T-helper 22 cell (primary cell): ENCODE data around the gene CRB2.
"Not testable (repeated sequence)": the region's sequence is repeated elsewhere in the genome, so short reads cannot be mapped to it uniquely, and the experiment has no call there.

ENCODE experiments used
- DNase-seq: peaks from one replicate; pipeline ENCODE4 v3.0.0-alpha.2; 2020; ENCODE audit warnings: low read depth

CRB2 gene

DNA sequence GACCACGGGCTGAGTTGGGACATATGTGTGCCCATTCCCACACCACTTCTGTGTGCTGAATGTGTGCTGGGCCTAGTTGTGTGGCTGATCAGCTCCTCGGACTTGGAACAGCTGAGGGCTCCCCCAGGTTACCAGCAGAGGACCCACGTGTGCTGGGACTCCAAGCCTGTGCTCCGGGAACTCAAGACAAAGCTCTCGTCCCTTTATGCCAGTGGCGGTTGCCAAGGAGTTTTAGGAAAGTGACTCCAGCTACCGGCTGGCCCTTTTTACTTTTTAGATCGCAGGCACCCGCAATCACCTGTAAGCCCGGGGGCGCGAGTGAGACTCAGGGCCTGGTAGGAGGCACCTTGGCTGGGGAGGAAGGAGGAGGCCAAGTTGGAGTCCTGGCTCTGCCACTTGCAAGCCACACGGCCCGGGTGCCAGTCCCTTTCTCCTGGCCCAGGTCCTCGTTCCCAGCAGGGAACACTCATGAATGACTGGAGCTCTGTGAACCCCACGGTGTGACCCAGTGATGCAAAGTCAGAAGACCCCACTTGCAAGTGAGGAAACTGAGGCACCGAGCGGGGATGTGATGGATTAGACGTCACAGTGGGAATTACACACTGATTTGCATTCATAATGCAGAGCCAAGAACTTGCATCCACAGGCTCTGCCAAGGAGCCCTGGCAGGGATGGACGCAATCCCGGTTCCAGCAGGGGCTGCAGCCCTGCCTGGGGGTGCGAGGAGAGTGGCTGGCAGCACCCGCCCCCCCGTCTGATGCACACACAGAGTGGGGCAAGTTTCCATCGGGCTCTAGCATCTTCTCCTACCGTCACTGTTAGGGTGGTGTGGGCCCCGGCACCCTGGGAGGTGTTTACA, 26.9 kb downstream of the CRB2 start:
- no peak for DNase-seq

DNA sequence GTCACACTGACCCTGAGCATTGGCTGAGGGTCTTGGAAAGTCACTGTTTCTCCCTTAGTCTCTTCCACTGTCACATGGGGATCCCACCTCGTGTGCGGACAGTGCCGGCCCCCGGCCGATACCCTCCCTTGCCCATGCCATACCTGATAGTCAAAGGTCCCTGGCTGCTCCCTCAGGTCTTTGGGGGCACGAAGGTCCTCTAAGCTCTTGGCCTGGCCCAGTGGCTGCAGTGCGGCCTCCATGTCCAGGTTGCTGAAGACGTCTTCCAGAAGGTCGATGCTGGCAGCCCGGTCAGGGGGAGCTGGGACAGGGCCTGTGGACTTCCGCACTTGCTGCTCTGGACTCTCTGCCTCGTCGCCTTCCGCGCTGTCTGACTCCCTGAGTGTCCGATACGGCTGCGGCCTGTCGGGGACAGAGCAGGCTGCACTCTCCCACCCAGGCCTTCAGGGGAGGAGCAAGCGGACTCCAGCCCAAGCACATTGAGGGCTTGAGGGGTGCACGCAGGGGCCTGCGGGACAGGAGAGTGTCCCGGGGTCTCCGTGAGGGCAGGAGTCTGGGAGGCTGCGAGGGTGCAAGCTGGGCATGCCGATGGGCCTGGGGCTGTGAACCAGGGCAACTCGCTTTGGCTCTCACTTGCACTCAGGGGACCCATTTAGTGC, 27.6 kb downstream of the CRB2 start:
- no peak for DNase-seq

DNA sequence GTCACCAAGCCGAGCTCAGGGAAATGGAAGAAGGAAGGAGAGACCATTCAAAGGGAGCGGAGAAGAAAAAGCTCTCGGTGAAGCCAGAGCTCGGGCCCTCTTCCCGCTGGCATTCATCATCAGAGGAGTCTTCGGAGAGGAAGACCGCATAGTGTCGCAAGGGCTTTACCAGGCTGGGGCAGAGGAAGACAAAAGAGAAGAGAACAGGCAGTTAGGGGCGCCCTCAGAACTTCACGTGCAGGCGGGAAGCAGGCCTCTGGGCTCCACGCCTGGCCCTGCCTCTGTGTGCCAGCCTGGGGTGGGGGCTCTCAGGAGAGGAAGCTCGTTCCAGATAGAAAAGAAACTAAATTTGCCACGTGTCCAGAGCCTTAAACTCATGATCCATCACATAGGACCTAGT, 31.7 kb downstream of the CRB2 start:
- DNase-seq = no peak

DNA sequence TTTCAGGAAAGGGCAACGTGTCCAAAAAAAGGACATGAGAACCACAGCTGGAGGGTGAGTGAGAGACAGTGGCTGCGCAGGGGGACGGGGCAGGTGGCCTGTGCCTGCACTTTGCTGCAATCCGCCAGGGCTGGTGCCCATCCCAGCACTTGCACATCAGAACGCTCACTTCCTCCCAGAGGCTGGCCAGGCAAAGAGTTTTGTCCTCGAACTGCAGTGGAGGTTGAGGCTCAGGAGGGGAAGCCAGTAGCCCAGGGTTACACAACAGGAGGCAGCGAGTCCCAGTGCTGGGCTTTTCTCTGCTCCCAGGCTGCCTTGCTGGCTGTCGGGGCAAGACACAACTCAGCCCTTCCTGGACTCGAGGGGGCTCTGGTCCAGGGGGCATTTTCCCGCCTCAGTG, 33.1 kb downstream of the CRB2 start:
- no peak for DNase-seq

DNA sequence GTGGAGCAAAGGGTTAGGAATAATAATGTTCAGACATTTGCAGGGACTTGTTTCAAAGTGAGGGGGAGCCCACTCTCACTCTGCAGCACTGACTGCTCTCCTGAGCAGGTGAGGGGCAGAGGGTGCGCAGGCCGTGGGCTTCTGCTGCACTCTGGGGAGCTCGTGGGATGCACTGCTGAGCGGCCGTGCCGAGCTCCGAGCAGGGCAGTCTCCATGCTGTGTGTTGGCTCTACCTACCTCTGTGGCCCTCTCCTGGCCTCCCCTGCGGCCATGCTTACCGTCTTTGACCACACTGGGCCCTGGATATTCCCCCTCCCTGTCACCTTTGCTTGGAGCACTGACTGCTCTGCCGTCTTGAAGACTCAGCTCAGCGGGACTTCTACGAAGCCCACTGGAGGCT, 33.7 kb downstream of the CRB2 start:
- DNase-seq = no peak

DNA sequence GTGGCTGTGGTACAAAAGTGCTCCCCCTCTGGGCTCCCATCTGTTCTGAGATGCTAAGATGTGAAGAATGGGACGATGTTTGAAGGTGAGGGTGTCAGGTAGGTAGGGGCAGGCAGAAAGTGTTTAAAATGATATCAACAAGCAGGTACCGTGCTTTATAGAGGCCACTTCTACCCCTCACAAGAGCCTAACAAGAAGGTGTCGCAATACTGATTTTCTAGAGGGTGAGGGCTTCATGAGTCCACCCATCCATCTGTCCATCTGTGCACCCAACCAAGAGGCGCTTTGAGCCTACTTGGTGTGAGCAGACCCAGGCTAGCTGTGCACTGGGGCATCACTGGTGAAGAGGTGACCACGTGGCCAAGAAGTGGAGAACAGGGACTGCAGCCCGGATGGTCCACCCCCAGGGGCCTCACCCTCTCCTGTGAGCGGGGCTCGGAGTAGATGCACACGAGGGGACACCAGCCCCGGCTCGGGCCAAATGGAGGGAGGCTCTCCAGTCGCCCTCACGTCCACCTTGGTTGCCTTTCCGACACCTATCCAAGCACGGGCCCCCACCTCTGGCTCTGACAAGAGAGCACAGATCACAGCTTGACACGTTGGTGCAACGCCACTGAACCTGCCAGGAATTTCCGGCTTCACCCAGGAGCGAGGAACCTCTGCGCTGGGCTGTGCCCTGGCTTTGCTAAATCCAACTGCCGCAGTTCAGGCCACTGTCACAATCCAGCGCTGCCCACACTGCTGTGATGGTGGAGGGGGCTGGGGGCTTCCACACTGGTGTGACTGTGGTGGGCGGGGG, 34.5 kb downstream of the CRB2 start:
- DNase-seq = no peak

DNA sequence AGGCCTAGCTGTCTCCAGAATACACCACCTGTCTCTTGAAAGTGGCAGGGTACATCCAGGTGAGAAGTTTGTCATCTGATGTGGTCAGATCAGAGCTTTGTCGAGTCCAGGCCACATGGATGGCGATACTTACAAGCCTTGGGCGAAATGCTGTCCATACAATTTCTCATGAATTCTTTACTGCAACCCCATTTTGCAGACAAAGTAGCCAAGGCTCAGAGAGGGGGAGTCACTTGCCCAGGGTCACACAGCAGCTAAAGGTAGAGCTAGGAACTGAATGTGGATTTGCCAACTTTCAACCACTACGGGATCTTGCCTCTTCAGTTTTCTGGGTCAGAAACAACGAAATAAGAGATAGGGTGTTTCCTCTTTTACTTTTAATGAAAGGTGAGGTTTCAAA, 35.2 kb downstream of the CRB2 start:
- no peak for DNase-seq

DNA sequence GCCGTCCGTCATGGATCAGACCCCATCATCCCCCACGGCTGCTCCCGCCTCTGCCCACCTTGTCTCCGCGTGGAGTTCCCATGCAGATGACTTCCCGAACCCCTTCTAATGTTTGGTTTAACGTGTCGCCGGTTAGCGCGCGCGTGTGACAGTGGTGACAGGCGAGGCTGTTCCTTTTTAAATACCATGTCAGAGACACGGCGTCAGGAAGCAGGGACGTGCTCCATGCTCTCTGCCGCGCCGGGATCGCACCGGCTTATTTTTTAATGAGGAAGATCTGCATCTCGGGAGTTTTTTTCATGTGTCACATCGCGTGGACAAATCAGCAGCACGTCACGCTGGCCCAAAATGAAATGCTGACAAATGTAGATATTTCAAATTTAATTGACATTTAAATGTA, 35.9 kb downstream of the CRB2 start:
- DNase-seq = no peak

DNA sequence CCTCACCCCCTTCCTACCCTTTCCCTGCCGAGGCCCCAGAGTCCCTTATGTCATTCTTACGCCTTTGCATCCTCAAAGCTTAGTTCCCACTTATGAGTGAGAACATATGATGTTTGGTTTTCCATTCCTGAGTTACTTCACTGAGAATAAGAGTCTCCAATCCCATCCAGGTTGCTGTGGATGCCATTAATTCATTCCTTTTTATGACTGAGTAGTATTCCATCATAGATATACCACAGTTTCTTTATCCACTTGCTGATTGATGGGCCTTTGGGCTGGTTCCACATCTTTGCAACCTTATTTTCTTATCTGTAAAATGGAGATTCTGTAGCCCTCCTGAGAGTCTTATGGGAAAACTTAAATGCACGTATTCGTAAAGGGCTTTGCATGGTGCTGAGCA, 36.8 kb downstream of the CRB2 start:
- DNase-seq = no peak

DNA sequence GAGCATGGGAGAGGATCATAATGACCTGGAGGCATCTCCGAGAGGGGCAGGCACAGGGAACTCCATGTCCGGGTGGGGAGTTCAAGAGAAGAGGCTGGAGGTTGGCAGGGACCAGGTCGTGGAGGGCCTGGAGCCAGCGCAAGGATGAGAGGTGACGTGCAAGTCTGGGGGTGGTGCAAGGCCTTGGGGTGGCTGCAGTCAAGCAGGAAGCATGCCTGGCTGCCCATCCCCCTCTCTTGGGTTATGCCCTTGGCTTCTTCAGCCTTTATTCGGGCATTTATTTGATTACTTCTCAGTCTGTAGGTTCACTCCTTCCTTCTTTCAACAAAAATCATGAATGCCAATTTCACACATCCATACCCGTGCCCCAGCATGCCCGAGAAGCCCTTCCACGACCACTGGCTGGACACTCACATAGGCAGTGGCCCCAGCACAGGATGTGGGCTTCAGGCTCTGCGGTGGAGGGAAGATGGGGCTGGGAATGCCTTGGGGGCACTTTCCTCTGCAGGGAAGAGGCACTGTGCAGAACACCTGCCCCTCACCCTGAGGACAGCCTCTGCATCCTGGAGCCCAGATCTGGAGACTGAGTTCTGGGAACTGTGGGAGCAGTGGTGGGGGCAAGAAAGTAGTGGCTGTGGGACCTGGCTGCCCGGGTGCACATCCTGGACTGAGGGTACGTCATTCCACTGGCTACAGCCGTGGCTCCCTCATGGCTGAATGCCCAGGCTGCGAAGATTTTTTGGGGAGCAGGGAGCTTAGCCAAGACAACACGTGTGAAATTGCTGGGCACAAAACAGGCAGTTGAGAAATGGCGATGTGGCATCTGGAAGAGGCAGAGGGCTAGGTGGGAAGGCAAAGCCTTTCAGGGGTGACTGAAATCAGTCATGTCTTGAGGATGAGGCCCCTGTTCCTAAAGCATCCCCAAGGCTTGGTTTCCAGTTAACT, 38.6 kb downstream of the CRB2 start:
- DNase-seq = no peak

DNA sequence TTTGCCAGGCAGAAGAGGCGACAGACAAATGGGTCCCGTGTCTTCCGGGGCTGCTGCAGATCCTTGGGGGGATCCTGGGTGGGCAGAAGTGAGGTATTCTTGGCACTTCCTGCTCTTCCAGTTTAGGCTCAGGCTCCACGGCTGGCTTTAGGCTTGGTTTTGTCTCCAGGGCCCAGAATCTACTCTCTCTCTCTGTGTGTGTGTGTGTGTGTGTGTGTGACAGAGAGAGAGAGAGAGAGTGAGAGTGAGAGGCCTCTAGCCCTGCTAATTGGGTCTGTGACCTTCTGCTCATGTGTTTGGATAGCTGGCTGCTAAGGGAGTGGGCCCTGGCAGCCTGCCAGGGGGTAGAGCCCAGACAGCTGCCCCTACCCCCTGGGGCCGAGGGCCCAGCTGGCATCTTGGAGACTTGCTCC, 39.3 kb downstream of the CRB2 start:
- no peak for DNase-seq

DNA sequence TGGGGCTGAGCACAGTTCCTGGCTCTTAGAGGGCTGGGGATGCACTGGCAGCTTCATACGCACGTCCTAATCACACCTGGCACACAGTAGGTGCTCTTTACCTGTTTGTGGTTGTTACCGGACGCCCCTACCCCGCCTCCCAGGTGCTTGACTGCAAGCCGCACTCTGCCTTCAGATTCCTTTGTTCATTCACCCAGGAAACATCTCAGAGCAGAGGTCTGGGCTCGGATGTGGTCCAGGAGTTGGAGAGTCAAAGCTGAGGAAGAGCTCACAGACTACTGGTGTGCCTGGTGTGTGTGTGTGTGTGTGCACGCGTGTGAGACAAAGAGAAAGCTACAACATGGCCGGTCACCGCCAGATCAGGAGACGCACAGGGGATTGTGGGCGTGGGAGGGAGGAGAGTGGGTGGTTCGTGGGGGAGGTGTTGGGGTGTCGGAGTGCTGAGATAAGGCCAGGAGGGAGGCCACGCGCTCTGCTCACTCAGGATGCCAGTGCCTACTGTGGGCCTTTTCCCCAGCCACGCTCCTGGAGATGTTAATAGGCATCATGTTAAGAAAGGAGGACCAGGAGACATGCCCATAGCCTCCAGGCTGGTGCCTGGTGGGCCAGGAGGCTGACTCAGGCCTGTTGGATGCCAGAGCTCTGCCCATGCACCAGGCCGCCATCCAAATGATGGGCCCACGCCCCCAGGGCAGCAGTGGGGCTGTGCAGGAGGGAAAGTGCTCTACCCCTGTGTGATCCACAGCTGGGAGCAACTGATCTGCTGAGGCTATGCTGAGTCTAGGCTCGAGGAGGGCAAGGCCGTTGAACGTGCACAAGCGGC, 39.9 kb downstream of the CRB2 start:
- DNase-seq = no peak

DNA sequence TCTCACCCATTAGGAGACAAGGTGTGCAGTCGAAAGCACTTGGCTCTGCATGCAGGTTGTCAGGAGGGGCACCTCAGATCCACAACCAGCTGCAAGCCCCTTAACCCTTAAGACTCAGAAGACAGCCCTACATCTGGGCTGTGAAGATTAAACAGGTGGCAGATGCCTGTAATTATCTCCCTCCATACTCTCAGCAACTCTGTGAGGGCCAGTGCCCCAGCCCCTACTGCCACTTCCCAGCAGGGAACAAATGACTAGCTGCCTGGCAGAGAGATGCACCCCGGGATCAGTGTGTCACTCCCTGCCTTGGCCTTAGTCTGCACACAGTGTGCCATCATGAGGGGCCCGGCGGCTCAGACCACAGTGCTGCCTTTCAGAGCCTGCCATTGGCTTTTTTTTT, 42.0 kb downstream of the CRB2 start:
- no peak for DNase-seq

DNA sequence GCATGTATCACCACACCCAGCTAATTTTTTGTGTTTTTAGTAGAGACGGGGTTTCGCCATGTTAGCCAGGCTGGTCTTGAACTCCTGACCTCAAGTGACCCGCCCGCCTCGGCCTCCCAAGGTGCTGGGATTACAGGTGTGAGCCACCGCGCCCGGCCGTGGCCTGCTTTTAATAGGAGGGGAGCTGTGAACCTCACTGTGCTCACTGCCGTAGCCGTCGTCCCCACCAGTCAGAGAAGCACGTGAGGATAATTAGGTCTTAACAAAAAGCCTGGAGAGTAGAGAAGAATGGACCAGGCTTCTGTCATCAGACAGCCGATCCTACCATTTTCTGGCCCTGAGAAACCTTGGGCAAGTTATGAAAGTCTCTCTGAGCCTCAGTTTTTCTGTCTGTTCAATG, 42.9 kb downstream of the CRB2 start:
- DNase-seq = not testable (repeated sequence)

DNA sequence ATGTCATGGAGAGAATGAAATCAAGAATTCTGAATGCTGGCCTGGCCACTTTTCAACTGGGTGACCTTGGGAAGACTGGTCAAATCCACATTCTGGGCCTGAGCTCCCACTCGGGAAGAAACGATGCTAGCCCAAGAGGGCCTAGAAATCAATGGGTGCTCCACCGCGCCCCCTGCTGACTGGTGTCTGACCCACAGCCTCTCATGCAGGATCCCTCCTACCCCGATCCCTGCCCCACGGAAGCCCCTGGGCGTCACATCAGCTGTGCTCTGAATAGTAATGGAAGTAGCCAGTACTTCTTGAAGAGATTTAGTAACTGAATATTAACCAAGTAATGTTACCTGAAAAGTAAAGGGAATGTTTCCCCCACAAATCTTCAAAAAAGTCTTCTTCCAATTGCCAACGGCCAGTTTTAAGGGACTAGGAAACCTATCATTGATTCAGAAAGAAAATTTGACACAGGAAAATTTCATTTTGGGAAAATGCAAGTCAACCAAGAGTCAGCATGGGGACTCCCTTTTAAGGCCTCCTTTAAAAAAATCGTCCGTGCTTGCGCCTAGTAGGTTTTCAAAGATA, 43.9 kb downstream of the CRB2 start:
- no peak for DNase-seq

DNA sequence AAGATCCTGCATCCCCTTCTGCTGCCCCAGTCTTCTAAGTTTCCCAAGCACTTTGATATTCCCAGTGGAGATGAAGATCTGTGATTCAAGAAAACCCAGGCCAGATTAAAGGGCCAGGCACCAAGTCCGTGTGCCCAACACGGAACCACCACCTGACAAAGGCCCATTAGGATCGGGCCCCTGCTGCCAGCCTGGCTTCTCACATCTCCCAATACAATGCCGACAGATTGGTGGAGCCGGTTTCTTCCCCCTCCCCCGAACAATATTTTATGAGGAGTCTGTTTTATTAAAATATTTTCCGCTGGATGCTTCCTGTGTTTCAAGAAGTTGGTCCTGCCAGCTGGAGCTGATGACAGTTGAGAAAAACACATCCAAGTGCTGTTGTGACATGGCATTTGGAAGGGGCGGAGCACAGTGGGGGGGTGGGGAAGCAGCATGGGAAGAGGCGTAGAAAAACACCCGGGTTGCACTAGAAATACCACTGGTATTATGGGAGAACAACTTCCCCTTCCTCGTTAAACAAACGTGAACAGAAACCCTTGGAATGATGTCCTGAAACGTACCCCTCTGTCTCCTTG, 45.0 kb downstream of the CRB2 start:
- no peak for DNase-seq

DNA sequence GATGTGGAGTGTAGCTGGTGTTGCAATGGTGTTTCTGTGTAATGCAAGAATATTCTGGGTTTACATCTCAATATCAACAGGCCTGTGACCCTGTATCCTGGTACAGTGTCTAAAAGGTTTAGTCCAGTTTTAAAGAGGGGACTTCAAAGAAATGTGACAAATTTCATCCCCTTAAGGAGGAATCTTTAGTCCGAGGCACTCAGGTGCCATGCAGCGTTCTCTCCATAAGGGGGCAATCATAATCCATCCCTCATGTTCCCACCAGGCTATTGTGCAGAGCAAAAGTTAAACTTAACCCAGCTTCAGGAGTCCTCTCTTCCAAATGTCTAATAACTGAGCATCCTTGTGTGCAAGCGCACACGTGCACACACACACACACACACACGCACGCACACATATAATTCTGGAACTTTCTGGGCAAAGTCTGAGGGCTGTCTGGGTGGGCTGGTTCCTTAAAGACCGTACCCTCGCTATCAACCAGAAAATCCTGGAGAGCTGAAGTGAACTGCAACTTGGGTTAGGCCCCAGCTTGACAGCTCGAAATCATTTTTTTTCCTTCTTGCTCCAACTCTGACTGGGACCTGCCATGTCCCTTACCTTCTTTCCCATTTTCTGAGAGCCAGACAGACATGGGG, 46.0 kb downstream of the CRB2 start:
- no peak for DNase-seq

DNA sequence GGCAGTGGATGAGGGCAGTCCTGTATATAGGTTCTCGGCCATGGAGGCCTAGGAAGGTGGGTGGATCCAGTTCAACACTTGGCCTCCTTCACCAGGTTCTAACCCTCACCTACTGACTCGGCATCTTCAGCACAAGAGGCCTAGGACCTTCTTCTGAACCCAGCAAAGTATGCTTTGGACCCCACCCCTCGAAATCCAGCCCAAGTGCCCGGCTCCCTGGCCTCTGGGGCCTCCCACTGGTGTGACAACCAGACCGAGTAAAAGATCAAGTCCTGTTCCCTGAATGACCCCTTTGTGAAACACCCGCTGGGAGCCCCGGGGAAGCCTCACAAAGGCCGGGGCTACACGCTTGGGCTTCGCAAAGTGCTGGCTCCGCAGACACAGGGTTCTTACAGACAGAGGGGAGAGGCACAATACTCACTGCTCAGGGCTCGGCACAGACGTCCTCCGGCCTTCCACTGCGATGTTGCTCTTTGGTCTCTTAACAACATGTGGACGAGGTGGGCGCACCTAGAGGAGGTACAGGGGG, 47.0 kb downstream of the CRB2 start:
- DNase-seq = no peak

DNA sequence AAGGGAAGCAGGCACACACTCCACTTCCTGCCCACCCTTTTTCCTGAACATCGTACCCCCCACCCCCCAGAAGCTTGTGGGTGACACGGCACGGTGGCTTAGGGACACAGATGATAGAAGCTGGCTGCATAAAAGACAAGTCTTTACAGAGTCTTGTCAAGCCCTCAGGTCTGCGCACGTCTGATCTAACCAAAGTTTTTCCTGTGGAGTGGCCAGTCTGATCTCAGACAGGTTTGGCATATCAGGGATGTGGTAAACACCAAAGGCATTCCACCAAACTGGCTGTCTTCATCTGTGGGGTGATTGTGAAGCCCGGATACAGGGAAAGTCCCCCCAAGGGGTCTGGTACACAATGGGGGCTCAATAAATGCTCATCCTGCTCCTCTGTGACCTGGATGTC, 50.0 kb downstream of the CRB2 start:
- DNase-seq = no peak
